Measurements from ENCODE around the gene GOLGA5. TPM values are rescaled to one million over a fixed set of nuclear protein-coding genes. Genes with fewer than 3 reads are reported as not detected.

GOLGA5 gene
- total and polyA plus RNA-seq, 2 of the 8 experiments (the other 6 are each of a cell fraction or from before 2014, with no cell fraction given) = 13.0 to 25.4 TPM

- WGBS, 2 experiments (ENCODE audit: extremely low coverage in 1 of 2, insufficient coverage in 1 of 2, insufficient read length in 1 of 2, insufficient replicate concordance in 2 of 2, low coverage in 1 of 2, low lambda C conversion rate in 2 of 2, missing lambda C conversion rate in 1 of 2) = 87% methylated on average over 1 of the region's 1 CpG; no CpG with 5 or more reads in 1 of the 2 experiments
- FAIRE-seq (peak; percentile 48), DNase-seq (ENCODE audit: low read depth in 1 of 2, low spot score in 2 of 2) (no peak)
- H3K23me2 ChIP-seq (ENCODE audit: low read depth, low read length) = no peaks in the 10 kb centered on the region
- no peak overlapping the region for H2BK20ac ChIP-seq (ENCODE audit: low read length)
- H3K14ac ChIP-seq (ENCODE audit: insufficient read length) = no peak overlapping the region
- no peak overlapping the region for H3K18ac ChIP-seq (ENCODE audit: extremely low read depth, low read length)
- peaks cover 2% of the 10 kb centered on the region in 2 experiments; a peak in 3 of 4 replicates for H3K9me3 ChIP-seq (ENCODE audit: insufficient read depth in 2 of 2, low read depth in 1 of 2, low read length in 1 of 2)
- no peak overlapping the region for H3K4me2 ChIP-seq (ENCODE audit: insufficient read depth in 1 of 2, low read depth in 2 of 2, low read length in 2 of 2)
- 0 out of 2 replicates have a peak overlapping the region, but pooled peaks have one; percentile 28 for H2AFZ ChIP-seq (ENCODE audit: low read length)
- TF ChIP-seq KDM1A (IDR thresholded peaks at IDR 0.05; ENCODE audit: borderline replicate concordance, low read length) = no peak
- no peak for TF ChIP-seq EZH2 (IDR thresholded peaks at IDR 0.05; ENCODE audit: low read depth, low read length, severe bottlenecking)
- H3K23ac ChIP-seq (ENCODE audit: insufficient read length) = no peak overlapping the region
- H3K4me3 ChIP-seq (ENCODE audit: extremely low read depth in 1 of 4, insufficient read depth in 2 of 4, low read depth in 3 of 4, low read length in 4 of 4) = no peak overlapping the region
- no peak overlapping the region for H2BK120ac ChIP-seq (replicated peaks; ENCODE audit: low read depth, low read length)
- H2AK5ac ChIP-seq (ENCODE audit: low read depth, low read length) = no peak overlapping the region
- no peak overlapping the region for H3K9ac ChIP-seq (replicated peaks in 1 of 4; ENCODE audit: extremely low read depth in 1 of 4, low read depth in 3 of 4, low read length in 3 of 4)
- no peak overlapping the region for H3K27ac ChIP-seq (ENCODE audit: low read depth, low read length)
- H3K79me2 ChIP-seq (ENCODE audit: control insufficient read depth in 1 of 2, insufficient read depth in 2 of 2, low read length in 2 of 2) = no peaks in the 10 kb centered on the region
- H4K8ac ChIP-seq (ENCODE audit: extremely low read depth, insufficient read depth, low read length) = no peak overlapping the region
- H4K5ac ChIP-seq (ENCODE audit: insufficient read length, low read depth, low read length) = no peak overlapping the region
- no peaks in the 10 kb centered on the region for H3K36me3 ChIP-seq (ENCODE audit: control insufficient read depth in 2 of 4, insufficient read depth in 4 of 4, low read length in 3 of 4)
- no peak overlapping the region for H4K91ac ChIP-seq (replicated peaks; ENCODE audit: insufficient read length, low read length)
- no peaks in the 10 kb centered on the region for H4K20me1 ChIP-seq (replicated peaks in 1 of 2; ENCODE audit: control insufficient read depth in 1 of 2, insufficient read depth in 2 of 2, low read length in 2 of 2)
- ChIA-PET CTCF (ENCODE audit: partially characterized antibody) (interaction anchor here (0.6 to 1.6 kb wide), 8 partner anchors 34 to 187 kb away, joined by 3 to 4 read pairs (median 3); no protein-coding TSS in a partner anchor), POLR2A (ENCODE audit: partially characterized antibody) (no interaction called here)
- H3K79me1 ChIP-seq (ENCODE audit: low read depth, low read length) = no peaks in the 10 kb centered on the region
- no peak overlapping the region for H3K56ac ChIP-seq (replicated peaks; ENCODE audit: insufficient read length, low read depth, low read length)
- no peak overlapping the region for H2BK5ac ChIP-seq (ENCODE audit: low read depth, low read length)
- H3K4ac ChIP-seq (replicated peaks; ENCODE audit: insufficient read length, low read depth, low read length) = no peak overlapping the region
- H2BK12ac ChIP-seq (ENCODE audit: low read depth, low read length) = no peak overlapping the region
- no peaks in the 10 kb centered on the region; a peak in 1 of 7 replicates for H3K27me3 ChIP-seq (replicated peaks in 1 of 4; ENCODE audit: control insufficient read depth in 3 of 4, extremely low read depth in 1 of 4, insufficient read depth in 3 of 4, low read length in 3 of 4)
- H2BK15ac ChIP-seq (ENCODE audit: low read length) = no peak overlapping the region
- peaks cover 0 to 3% (median 0%) of the 10 kb centered on the region in 4 experiments; a peak in 1 of 7 replicates for H3K4me1 ChIP-seq (replicated peaks in 1 of 4; ENCODE audit: control insufficient read depth in 3 of 4, insufficient read depth in 4 of 4, low read length in 3 of 4)
These were observed 7.7 kb upstream of the GOLGA5 start for GRCh38 chr14:92786427-92786756.
